22Rv1 (cell line): ENCODE data around the gene NUP42.

ENCODE experiments used
- H3K27ac ChIP-seq: fragments of 450-650 bp; 2 replicates; pipeline ENCODE4 v1.5.1; 2017
- ZFX ChIP-seq: fragments of 450-650 bp; IDR thresholded peaks from 2 replicates; pipeline ENCODE4 v1.6.1; 2017; ENCODE audit warnings: antibody characterized with exemption, borderline replicate concordance
- TF ChIP-seq, protein P1 (sequence below): fragments of 450-650 bp; IDR thresholded peaks from 2 replicates; pipeline ENCODE4 v1.5.1; 2017; ENCODE audit warnings: mild to moderate bottlenecking

NUP42 gene

DNA sequence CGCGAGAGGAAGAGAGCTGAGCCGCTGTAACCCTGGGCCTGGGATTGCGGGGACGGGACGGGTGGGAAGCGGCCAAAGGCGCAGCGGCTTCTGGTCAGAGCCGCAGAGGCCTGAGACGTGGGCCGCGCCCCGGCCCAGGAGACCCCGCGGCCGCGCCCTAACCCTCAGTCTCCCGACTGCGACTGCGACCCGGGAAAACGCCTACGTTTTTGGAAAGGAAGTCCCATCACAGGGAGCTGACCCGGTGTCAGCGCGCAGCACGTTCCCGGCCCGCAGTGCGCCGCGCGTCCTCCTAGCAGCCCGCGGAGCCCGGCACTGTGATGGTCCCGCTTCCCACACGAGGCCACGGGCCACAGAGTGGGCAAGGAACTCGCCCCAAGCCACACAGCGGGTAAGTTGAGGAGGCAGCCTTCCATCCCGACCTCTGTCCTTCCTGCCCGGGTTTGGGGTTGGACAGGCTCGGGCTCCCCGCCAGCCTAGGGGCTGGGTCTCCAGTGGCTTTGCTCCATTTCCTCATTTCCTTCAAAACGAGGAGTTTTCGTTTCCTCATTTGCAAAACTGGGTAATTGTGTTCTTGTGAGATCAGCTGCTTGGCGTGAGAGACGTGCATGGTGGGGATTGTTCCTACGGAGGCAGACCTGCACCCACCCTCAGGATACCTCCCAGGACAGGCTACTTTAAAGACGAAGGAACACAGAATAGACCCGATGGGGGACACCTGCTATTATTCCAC lies 65.9 kb downstream of the NUP42 start:
- no peak overlapping the region for H3K27ac ChIP-seq
- TF ChIP-seq ZFX, result no peak
- TF ChIP-seq, protein P1, sequence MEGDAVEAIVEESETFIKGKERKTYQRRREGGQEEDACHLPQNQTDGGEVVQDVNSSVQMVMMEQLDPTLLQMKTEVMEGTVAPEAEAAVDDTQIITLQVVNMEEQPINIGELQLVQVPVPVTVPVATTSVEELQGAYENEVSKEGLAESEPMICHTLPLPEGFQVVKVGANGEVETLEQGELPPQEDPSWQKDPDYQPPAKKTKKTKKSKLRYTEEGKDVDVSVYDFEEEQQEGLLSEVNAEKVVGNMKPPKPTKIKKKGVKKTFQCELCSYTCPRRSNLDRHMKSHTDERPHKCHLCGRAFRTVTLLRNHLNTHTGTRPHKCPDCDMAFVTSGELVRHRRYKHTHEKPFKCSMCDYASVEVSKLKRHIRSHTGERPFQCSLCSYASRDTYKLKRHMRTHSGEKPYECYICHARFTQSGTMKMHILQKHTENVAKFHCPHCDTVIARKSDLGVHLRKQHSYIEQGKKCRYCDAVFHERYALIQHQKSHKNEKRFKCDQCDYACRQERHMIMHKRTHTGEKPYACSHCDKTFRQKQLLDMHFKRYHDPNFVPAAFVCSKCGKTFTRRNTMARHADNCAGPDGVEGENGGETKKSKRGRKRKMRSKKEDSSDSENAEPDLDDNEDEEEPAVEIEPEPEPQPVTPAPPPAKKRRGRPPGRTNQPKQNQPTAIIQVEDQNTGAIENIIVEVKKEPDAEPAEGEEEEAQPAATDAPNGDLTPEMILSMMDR, result no peak

DNA sequence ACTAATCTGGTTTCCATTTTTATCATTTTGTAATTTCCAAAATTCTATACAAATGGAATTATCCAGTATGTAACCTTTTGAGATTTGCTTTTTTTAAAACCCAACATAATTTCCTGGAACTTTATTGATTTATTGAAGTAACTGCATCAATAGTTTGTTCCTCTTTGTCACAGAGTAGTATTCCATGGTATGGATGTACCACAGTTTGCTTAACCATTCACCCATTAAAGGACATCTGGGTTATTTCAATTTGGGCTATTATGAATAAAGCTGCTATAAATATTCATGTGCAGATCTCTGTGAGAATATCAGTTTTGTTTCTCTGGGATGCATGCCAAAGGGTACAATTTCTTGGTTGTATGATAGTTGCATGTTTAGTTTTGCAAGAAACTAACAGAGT lies 67.6 kb downstream of the NUP42 start:
- TF ChIP-seq, protein P1, result no peak
- TF ChIP-seq ZFX, result no peak
- no peak overlapping the region for H3K27ac ChIP-seq
